HCEC 1CT (cell line): ENCODE measurements around the gene DEPDC5.

Source experiments
- DNase-seq: peaks from one replicate; pipeline ENCODE4 v3.0.0-alpha.2; 2017

The DEPDC5 gene

GRCh38 chr22:31953261-31953660 lies 199.4 kb downstream of the DEPDC5 start:
- no peak for DNase-seq

- DNase-seq: no peak
Observed at GRCh38 chr22:31954535-31955523, 201.0 kb downstream of the DEPDC5 start.

GRCh38 chr22:31956360-31956759 lies 202.5 kb downstream of the DEPDC5 start:
- no peak for DNase-seq
